Measurements from ENCODE around the gene CCDC50.

CCDC50 gene

DNA sequence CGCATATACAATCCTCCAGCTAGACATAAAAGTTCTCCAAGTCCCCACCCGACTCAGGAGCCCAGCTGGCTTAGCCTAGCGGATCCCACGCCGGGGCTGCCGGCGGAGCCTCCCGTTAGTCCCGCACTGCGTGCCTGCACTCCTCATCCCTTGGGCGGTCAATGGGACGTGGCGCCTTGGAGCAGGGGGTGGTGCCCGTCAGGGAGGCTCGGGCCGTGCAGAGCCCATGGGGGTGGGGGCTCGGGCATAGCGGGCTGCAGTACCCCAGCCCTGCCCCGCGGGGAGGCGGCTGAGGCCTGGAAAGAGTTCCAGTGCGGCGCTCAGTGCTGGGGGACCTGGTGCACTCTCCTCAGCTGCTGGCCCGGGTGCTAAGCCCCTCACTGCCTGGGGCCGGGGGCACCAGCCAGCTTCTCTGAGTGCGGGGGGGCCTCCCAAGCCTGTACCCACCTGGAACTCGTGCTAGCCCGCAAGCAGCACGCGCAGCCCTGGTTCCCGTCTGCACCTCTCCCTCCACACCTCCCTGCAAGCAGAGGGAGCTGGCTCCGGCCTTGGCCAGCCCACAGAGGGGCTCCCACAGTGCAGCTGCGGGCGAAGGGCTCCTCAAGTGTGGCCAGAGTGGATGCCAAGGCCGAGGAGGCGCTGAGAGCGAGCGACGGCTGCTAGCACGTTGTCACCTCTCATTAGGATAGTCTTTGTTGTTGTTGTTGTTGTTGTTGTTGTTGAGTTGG, 12.2 kb upstream of the CCDC50 start:
- DNase-seq (ENCODE audit: low read depth in 2 of 2) = no peak

- DNase-seq (ENCODE audit: low read depth in 2 of 2) = no peak
These were observed 8.9 kb upstream of the CCDC50 start for GRCh38 chr3:191320316-191320715.

- DNase-seq (ENCODE audit: low read depth in 2 of 2) = no peak
These were observed 8.0 kb upstream of the CCDC50 start for GRCh38 chr3:191321019-191321767.

GRCh38 chr3:191324936-191325335, 4.3 kb upstream of the CCDC50 start:
- no peak for DNase-seq (ENCODE audit: low read depth in 2 of 2)

GRCh38 chr3:191327526-191327925, 1.7 kb upstream of the CCDC50 start:
- no peak for DNase-seq (ENCODE audit: low read depth in 2 of 2)

DNA sequence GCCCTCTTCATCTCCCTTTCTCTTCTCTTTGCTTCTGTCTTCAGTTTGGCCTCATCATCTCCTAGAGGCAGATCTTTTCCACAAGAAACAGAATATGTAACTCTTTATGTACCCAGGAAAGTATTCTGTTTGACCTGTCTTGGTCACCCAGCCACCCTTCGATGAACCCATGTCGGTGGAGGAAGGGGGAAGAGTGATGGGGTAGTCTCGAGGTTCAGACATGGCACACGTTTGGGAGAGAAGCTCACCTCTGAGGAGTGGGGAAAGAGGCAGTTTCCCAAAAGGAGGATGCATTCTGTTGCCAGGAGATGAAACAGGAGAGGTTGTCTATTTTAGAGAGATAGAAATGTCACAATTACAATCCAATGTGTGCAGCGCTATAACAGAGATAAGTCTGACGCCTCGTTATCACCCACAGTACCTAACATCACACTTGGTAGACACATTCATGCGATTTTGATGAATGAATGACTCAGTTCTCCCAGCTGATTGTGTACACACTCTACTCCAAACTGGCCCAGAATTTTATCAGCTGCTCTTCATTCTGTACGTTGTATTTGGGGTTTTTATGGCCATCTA, 722 bp upstream of the CCDC50 start:
- DNase-seq (ENCODE audit: low read depth in 2 of 2) = no peak

GRCh38 chr3:191329654-191330529, 698 bp downstream of the CCDC50 start, which contains the start of gene UTS2B:
Gene UTS2B, minus strand, starts transcription at chr3:191330526. Its CDS starts 48,337 bp downstream, at chr3:191282189.
- peak in 1 of 2 donors; percentile 0 for DNase-seq (ENCODE audit: low read depth in 2 of 2)

- DNase-seq (ENCODE audit: low read depth in 2 of 2) = no peak
These were observed 1.4 kb downstream of the CCDC50 start for GRCh38 chr3:191330530-191331048.

DNA sequence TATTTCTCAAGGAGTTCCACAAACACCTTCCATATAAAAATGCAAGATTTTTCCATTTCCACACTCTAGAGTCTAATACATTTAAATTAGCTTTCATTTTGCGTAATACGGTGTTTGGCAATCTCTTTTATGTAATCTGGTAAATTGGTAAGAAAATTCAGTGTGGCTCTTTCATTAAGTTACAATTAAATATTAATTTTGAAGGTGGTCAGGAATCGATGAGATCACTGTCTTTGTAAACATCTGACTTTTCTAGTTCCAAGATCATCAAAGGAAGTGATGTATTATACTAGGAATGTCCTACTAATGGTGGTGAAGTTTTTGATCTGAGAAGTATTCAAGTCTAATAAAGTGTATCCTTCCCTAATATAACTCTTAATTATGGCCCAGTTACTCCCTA, 2.2 kb downstream of the CCDC50 start:
- DNase-seq (ENCODE audit: low read depth in 2 of 2) = no peak

DNA sequence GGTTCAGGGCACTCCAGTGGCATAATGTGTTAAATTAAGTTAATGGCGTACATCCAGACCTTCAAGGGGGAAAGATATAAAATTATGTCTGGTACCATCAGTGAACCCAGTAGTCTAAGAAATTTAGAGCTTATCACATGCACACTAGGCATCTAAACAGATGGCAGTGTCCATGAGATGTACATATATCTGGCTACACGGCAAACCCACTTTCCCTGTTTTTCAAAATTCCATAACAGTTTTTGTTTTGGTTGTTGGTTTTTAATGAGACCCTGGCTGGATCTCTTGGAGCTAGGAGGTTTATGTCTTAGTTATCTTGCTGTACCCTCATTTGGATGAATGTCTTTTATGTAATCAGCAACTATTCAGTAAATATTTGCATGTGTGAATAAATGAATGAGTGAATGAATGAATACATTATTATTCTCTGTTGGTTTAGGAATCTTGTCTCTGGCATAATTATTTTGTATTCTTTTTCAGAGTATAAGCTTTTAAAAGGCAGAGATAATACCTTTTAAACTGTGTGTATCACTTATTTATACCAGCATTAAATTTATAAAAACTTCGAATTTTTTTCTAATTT, 4.2 kb downstream of the CCDC50 start:
- no peak for DNase-seq (ENCODE audit: low read depth in 2 of 2)

GRCh38 chr3:191334346-191334893, 5.2 kb downstream of the CCDC50 start:
- DNase-seq (ENCODE audit: low read depth in 2 of 2) = no peak

- DNase-seq (ENCODE audit: low read depth in 2 of 2) = no peak
These were observed 7.6 kb downstream of the CCDC50 start for GRCh38 chr3:191336833-191337232.

DNA sequence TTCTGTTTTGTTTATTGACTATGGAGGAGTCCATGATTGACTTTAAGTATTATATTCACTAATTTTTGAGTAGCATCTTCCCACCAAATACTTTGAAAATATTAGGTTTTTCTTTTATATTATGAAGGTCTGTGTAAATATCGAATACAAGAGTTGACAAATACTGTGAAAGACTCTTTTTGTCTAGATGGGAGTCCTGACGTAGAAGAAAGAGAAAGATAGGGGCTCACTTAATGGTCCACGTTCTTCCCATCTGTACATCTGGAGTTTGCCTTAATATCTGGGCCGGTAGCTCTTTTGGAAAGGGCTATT, 8.9 kb downstream of the CCDC50 start:
- DNase-seq (ENCODE audit: low read depth in 2 of 2) = no peak

GRCh38 chr3:191339316-191339917, 10.2 kb downstream of the CCDC50 start:
- no peak for DNase-seq (ENCODE audit: low read depth in 2 of 2)

- DNase-seq (ENCODE audit: low read depth in 2 of 2) = no peak
These were observed 11.2 kb downstream of the CCDC50 start for GRCh38 chr3:191340351-191340750.

DNA sequence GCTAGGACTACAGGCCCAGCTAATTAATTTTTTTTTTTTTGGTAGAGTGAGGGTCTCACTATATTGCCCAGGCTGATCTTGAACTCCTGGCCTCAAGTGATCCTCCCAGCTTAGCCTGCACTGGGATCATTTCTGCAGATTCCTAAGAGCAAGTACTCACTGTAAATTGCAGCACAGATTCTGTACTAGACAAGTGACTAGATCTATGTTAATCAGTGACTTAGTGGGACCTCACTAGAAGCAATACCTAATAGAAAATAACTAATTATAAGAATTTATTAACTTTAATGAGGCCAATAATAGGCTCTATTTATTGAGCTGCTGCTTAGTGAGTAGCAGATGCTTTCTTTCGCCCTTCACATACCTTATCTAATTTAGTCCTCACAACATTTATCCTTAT, 11.8 kb downstream of the CCDC50 start:
- no peak for DNase-seq (ENCODE audit: low read depth in 2 of 2)

DNA sequence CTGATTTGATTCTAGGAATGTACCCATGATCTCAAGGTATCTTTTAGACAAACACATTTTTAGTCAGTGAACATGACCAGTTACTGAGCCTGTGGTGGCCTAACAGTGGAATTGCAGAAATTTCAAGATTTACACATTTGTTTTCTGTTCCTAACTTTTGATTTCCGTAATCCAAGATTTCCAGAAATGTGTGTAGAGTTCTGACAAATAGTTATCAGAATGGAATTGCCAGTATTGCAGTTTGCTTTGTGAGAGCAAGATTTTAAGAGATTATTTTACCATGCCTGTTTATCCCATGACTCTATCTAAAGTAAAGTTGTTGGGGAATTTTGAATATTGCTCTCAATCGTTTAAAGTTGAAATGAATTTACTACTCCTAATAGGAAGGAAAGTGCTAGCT, 12.8 kb downstream of the CCDC50 start:
- no peak for DNase-seq (ENCODE audit: low read depth in 2 of 2)

GRCh38 chr3:191342411-191342810, 13.2 kb downstream of the CCDC50 start:
- DNase-seq (ENCODE audit: low read depth in 2 of 2) = no peak

DNA sequence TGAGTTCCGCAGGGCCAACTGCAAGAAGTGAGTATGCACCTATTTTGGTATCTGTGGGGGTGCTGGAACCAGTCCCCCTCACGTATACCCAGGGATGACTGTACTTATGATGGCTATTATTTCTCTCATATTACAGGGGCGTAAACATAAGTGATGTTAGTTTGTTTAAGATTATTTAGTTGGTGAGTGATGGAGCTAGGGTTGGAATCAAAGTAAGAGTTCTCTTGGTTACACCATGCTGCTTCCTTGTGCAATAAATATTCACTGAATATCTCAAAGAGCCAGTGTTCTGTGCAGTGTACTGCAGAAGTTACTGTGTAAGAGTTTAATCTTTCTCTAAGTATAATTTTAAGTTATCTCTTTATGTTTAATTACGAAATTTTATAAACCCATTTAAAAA, 13.9 kb downstream of the CCDC50 start:
- no peak for DNase-seq (ENCODE audit: low read depth in 2 of 2)

DNA sequence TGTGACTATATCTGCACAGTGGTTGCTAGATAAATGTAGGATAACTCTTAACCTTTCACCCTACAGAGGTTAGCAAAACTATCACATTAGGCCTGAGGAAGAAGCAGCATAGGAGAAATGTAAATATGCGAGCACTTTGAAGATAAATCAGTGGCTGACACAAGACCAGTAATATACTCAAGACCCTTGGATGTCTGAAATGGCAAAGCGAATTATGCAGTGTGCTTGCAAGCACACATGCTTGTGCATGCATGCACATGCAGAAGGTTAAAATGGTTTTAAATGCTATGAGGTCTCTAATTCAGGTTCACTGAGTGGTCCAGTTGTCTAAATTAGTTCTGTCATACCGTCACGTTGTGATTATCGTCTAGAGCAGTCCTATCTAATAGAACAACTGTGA, 14.7 kb downstream of the CCDC50 start:
- no peak for DNase-seq (ENCODE audit: low read depth in 2 of 2)

GRCh38 chr3:191345334-191345733, 16.1 kb downstream of the CCDC50 start:
- no peak for DNase-seq (ENCODE audit: low read depth in 2 of 2)

Data from stimulated activated CD4-positive, alpha-beta T cell treated with anti-CD3 and anti-CD28 coated beads, Interleukin-1b, Interleukin-23, amount 100 ng/mL, for 4 hours (primary cell).